ENCODE data around the gene ULK1.
A peak's percentile ranks its signal among the peaks of the same experiment; 100 is the strongest.

DNA sequence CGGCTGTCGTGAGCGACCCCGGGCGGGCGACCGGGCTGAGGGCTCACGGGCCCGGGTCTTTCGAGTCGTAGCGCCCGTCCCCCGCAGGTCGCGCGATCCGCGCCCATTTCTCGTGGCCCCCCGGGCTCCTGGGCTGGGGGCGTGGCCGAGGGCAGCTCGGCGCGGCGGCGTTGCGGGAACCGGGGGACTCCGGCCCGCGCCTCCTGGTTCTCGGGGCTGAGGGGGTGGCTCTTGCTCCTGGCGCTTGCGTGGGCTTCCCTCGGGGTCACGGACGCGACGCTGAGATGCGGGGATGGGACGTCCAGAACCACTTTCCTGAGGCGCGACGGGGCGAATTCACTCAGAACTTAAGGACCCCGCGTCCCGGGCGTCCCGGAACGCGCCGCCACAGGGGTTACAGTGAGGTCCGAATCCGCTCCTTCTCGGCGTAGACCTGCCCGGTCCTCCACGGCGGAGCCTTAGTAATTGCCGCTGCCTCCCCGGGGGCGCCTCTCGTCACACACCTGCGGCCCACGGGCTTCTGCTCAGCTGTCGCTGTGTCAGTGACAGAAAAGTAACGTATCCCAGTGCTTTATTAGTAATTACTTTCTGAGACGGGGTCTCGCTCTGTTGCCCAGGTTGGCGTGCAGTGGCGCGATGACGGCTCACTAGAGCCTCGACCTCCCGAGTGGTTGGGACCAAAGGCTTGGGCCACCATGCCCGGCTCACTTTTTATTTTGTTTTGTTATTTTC is 55.9 kb downstream of the ULK1 start:
- no peak for TF ChIP-seq POLR2AphosphoS5 (IDR thresholded peaks at IDR 0.05; ENCODE audit: low read depth, low read length)
- TF ChIP-seq PAX5 (IDR thresholded peaks at IDR 0.05; ENCODE audit: insufficient read depth, low read length, severe bottlenecking), result peak; percentile 78
- TF ChIP-seq POU2F2 (IDR thresholded peaks at IDR 0.05; ENCODE audit: low read depth, low read length), result no peak
- TF ChIP-seq POLR2A (IDR thresholded peaks at IDR 0.05; ENCODE audit: low read depth, low read length), result no peak
- 0 out of 2 replicates have a peak, but pooled peaks have one; percentile 1 for TF ChIP-seq TAF1 (IDR thresholded peaks at IDR 0.05; ENCODE audit: low read depth, low read length)
